Astrocyte (in vitro differentiated cells and primary cell): Measurements from ENCODE around the gene SPRED1. TPM values are rescaled to one million over a fixed set of nuclear protein-coding genes. Genes with fewer than 3 reads are reported as not detected.

Experiments
- DNase-seq: peaks from one replicate; pipeline ENCODE4 v3.0.0-alpha.2; 2010; ENCODE audit warnings: low read depth
- FAIRE-seq: peaks from 2 replicates; lab custom pipeline; 2011; peaks lifted over from hg19 to GRCh38; lab: Jason Lieb, UNC
- H2AFZ ChIP-seq: 2 replicates; pipeline ENCODE4 v1.6.0; 2012; ENCODE audit warnings: low read depth, low read length, inconsistent platforms
- H3K27ac ChIP-seq: 2 replicates; pipeline ENCODE4 v1.5.1; 2011; ENCODE audit warnings: low read depth, low read length, inconsistent platforms
- H3K27me3 ChIP-seq: 2 replicates; pipeline ENCODE4 v1.6.0; 2011; ENCODE audit warnings: low read length, inconsistent platforms; ENCODE audit not compliant: insufficient read depth
- H3K36me3 ChIP-seq: 2 replicates; pipeline ENCODE4 v1.5.1; 2011; ENCODE audit warnings: low read length, inconsistent platforms; ENCODE audit not compliant: insufficient read depth
- H3K4me1 ChIP-seq: 2 replicates; pipeline ENCODE4 v1.5.1; 2011; ENCODE audit warnings: low read length, inconsistent platforms; ENCODE audit not compliant: insufficient read depth
- H3K4me2 ChIP-seq: 2 replicates; pipeline ENCODE4 v1.6.0; 2012; ENCODE audit warnings: low read length, inconsistent platforms
- H3K4me3 ChIP-seq: 2 replicates; pipeline ENCODE4 v1.5.1; 2011; ENCODE audit warnings: low read depth, mild to moderate bottlenecking, low read length, inconsistent platforms; ENCODE audit not compliant: insufficient read depth
- H3K79me2 ChIP-seq: 2 replicates; pipeline ENCODE4 v1.6.0; 2012; ENCODE audit warnings: mild to moderate bottlenecking, low read length, inconsistent platforms; ENCODE audit not compliant: insufficient read depth
- H3K9ac ChIP-seq: 2 replicates; pipeline ENCODE4 v1.6.0; 2012; ENCODE audit warnings: mild to moderate bottlenecking, low read length, inconsistent platforms
- H3K9me3 ChIP-seq: 2 replicates; pipeline ENCODE4 v1.5.1; 2012; ENCODE audit warnings: low read depth, mild to moderate bottlenecking, low read length, inconsistent platforms; ENCODE audit not compliant: insufficient read depth
- H4K20me1 ChIP-seq: 2 replicates; pipeline ENCODE4 v1.6.0; 2012; ENCODE audit warnings: low read length, inconsistent platforms; ENCODE audit not compliant: insufficient read depth
- H3K27ac Mint-ChIP-seq: one replicate; pipeline ENCODE4 v1.8.0; 2021; ENCODE audit warnings: mild to moderate bottlenecking, mixed read lengths; ENCODE audit not compliant: unreplicated experiment
- H3K27me3 Mint-ChIP-seq: one replicate; pipeline ENCODE4 v1.8.0; 2021; ENCODE audit warnings: low read depth, mixed read lengths; ENCODE audit not compliant: unreplicated experiment
- H3K36me3 Mint-ChIP-seq: one replicate; pipeline ENCODE4 v1.8.0; 2021; ENCODE audit warnings: low read depth, mixed read lengths; ENCODE audit not compliant: unreplicated experiment
- H3K4me1 Mint-ChIP-seq: one replicate; pipeline ENCODE4 v1.8.0; 2021; ENCODE audit warnings: low read depth, mixed read lengths; ENCODE audit not compliant: unreplicated experiment
- H3K4me3 Mint-ChIP-seq: one replicate; pipeline ENCODE4 v1.8.0; 2021; ENCODE audit warnings: mild to moderate bottlenecking, moderate library complexity, mixed read lengths; ENCODE audit not compliant: unreplicated experiment
- H3K9me3 Mint-ChIP-seq: one replicate; pipeline ENCODE4 v1.8.0; 2021; ENCODE audit warnings: mild to moderate bottlenecking, mixed read lengths; ENCODE audit not compliant: unreplicated experiment
- EZH2 ChIP-seq: IDR thresholded peaks from 2 replicates; pipeline ENCODE4 v1.6.1; 2012; ENCODE audit warnings: mild to moderate bottlenecking, low read length, inconsistent platforms; ENCODE audit not compliant: insufficient read depth
- total RNA-seq: library from RNA; stranded (reverse); gene quantifications from 2 replicates; pipeline ENCODE4 v1.2.1, GENCODE V29; 2021
- TF ChIP-seq, protein P1 (sequence below): IDR thresholded peaks from 2 replicates; pipeline ENCODE4 v1.5.1; 2011; ENCODE audit warnings: low read depth, mild to moderate bottlenecking, inconsistent platforms, low read length, moderate library complexity; ENCODE audit not compliant: insufficient read depth

Gene SPRED1
- total RNA-seq, 1 donor from 2014 or later: 31.7 TPM

DNA sequence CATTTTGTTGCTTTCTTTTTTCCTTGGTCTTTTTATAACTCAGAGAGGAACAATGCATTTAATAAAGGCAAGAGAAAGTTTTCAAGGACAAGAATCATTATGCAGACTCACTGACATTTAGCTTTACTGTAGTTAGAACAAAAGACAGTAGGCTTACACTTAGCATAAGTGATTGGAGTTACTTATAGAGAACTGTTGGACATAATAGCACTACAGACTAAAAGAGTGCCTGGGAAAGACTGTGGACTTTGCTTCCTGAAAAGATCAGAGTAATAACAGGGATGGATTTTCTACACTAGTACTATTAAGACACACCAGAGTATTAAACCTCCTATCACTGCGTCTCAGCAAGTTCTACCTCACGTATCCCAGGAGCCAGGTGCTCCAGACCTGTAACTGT lies 39.3 kb upstream of the SPRED1 start:
- Histone ChIP-seq H3K27me3 (no peaks in the 10 kb centered on the region), H3K27ac (no peak overlapping the region), H3K4me1 (peaks cover 19% of the 10 kb centered on the region), H3K9ac (no peak overlapping the region), H3K4me2 (no peak overlapping the region), H3K4me3 (no peak overlapping the region), H4K20me1 (no peaks in the 10 kb centered on the region), H3K79me2 (no peaks in the 10 kb centered on the region), H3K9me3 (no peaks in the 10 kb centered on the region), H2AFZ (no peak overlapping the region), H3K36me3 (no peaks in the 10 kb centered on the region)
- DNase-seq: no peak
- TF ChIP-seq, protein P1, sequence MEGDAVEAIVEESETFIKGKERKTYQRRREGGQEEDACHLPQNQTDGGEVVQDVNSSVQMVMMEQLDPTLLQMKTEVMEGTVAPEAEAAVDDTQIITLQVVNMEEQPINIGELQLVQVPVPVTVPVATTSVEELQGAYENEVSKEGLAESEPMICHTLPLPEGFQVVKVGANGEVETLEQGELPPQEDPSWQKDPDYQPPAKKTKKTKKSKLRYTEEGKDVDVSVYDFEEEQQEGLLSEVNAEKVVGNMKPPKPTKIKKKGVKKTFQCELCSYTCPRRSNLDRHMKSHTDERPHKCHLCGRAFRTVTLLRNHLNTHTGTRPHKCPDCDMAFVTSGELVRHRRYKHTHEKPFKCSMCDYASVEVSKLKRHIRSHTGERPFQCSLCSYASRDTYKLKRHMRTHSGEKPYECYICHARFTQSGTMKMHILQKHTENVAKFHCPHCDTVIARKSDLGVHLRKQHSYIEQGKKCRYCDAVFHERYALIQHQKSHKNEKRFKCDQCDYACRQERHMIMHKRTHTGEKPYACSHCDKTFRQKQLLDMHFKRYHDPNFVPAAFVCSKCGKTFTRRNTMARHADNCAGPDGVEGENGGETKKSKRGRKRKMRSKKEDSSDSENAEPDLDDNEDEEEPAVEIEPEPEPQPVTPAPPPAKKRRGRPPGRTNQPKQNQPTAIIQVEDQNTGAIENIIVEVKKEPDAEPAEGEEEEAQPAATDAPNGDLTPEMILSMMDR: no peak
- no peak for TF ChIP-seq EZH2
- Mint-ChIP-seq H3K4me1 (peaks cover 24% of the 10 kb centered on the region), H3K4me3 (no peak overlapping the region), H3K36me3 (no peaks in the 10 kb centered on the region), H3K27me3 (no peaks in the 10 kb centered on the region), H3K9me3 (no peaks in the 10 kb centered on the region), H3K27ac (no peak overlapping the region)
- no peak for FAIRE-seq

DNA sequence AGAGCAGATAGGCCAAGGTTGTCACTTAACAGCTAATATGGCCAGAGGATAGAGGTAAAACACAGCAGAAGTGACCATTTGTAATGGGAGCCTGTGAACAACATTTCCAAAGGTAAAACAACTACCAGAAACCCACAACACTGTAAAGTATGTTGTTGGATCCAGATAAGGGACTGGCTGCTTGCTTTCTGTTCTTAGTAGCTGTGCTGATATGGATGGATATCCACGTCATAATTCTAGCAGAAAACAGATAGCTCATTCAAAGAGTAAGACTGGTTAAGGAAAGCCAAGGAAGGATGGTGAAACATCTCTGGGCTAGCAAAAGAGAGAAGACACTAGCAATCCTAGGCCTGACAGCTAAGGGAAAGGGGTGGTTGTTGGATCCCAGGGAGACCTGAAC lies 36.9 kb upstream of the SPRED1 start:
- FAIRE-seq: no peak
- peaks cover 19% of the 10 kb centered on the region for H3K4me1 ChIP-seq
- no peaks in the 10 kb centered on the region for H3K27me3 ChIP-seq
- H3K9ac ChIP-seq: no peak overlapping the region
- Mint-ChIP-seq H3K4me3 (no peak overlapping the region), H3K36me3 (no peaks in the 10 kb centered on the region), H3K27ac (no peak overlapping the region), H3K4me1 (peaks cover 24% of the 10 kb centered on the region), H3K9me3 (no peaks in the 10 kb centered on the region), H3K27me3 (no peaks in the 10 kb centered on the region)
- H3K79me2 ChIP-seq: no peaks in the 10 kb centered on the region
- no peaks in the 10 kb centered on the region for H3K9me3 ChIP-seq
- no peak overlapping the region for H3K4me2 ChIP-seq
- no peaks in the 10 kb centered on the region for H3K36me3 ChIP-seq
- peak; percentile 36 for DNase-seq
- TF ChIP-seq, protein P1: no peak
- no peak for TF ChIP-seq EZH2
- H2AFZ ChIP-seq: no peak overlapping the region
- no peak overlapping the region for H3K27ac ChIP-seq
- H4K20me1 ChIP-seq: no peaks in the 10 kb centered on the region
- no peak overlapping the region for H3K4me3 ChIP-seq

DNA sequence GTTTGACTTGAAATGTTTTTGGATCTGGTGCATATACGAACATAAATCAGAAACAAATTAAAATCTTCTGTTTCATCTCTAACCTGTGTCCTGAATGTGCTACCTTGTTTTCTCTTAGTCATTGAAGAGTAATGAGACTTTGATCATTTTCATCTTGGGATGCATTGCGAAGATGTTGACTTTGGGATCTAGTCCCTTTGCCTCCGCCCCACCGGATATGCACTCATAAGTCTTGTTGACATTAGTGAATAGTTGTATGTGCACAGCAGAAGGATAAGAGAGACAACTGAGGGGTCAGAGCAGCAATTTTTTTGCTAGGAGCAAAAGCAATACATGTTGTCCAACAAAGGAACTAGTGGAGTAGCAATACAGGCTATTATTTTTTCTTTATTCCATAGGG lies 35.9 kb upstream of the SPRED1 start:
- Histone ChIP-seq H3K4me3 (no peak overlapping the region), H2AFZ (no peak overlapping the region), H3K27ac (no peak overlapping the region), H3K36me3 (no peaks in the 10 kb centered on the region), H4K20me1 (no peaks in the 10 kb centered on the region), H3K4me2 (peak overlapping the region; percentile 69), H3K4me1 (peaks cover 19% of the 10 kb centered on the region), H3K27me3 (no peaks in the 10 kb centered on the region), H3K9ac (no peak overlapping the region), H3K9me3 (no peaks in the 10 kb centered on the region), H3K79me2 (no peaks in the 10 kb centered on the region)
- peak; percentile 29 for FAIRE-seq
- H3K27me3 Mint-ChIP-seq: no peaks in the 10 kb centered on the region
- no peak overlapping the region for H3K4me3 Mint-ChIP-seq
- H3K27ac Mint-ChIP-seq: no peak overlapping the region
- DNase-seq: no peak
- H3K4me1 Mint-ChIP-seq: peaks cover 24% of the 10 kb centered on the region
- no peaks in the 10 kb centered on the region for H3K36me3 Mint-ChIP-seq
- TF ChIP-seq, protein P1: no peak
- no peak for TF ChIP-seq EZH2
- H3K9me3 Mint-ChIP-seq: no peaks in the 10 kb centered on the region
